Adipose tissue (tissue), 3 donors: ENCODE results near the gene CKMT2. TPM values are rescaled to one million over a fixed set of nuclear protein-coding genes. Genes with fewer than 3 reads are reported as not detected.

Experiments used
- H3K27ac ChIP-seq: one replicate; pipeline ENCODE4 v1.5.1; 2013; ENCODE audit warnings: low read depth, low read length
- WGBS, 3 donors: extraction: QIAGEN DNeasy Blood & Tissue Kit; methylation state at CpG; one replicate each; pipeline ENCODE4 v1.1.7; 2013; 5-methylcytosine and 5-hydroxymethylcytosine counted together
- polyA plus RNA-seq, 3 donors: library from polyadenylated mRNA; stranded (reverse); fragments of 200-250 nt; gene quantifications; one replicate each; pipeline ENCODE4 v1.2.3, GENCODE V29; 2013
- donor health status: healthy with polysubstance abuse.
- donor health status: Bipolar disorder and iron deficiency.
- donor health status: healthy.

The CKMT2 gene
- polyA plus RNA-seq, 3 donors: 12.2 to 16.2 (median 13.0) TPM

- no peak overlapping the region for H3K27ac ChIP-seq
- WGBS, 3 donors: 47 to 92% (median 88%) methylated on average over 11 of the region's 11 CpGs
Observed at GRCh38 chr5:81212211-81212751, 20.8 kb upstream of the CKMT2 start.

GRCh38 chr5:81213070-81213469, 20.1 kb upstream of the CKMT2 start:
- H3K27ac ChIP-seq: no peak overlapping the region
- WGBS, 3 donors: 75 to 92% (median 75%) methylated on average over 3 of the region's 3 CpGs

GRCh38 chr5:81214848-81215247, 18.3 kb upstream of the CKMT2 start:
- 92 to 93% (median 92%) methylated on average over 8 of the region's 8 CpGs for WGBS, 3 donors
- no peak overlapping the region for H3K27ac ChIP-seq

GRCh38 chr5:81216152-81216551, 17.0 kb upstream of the CKMT2 start:
- 59 to 82% (median 66%) methylated on average over 3 of the region's 3 CpGs for WGBS, 3 donors
- H3K27ac ChIP-seq: no peak overlapping the region

GRCh38 chr5:81219389-81219788, 13.7 kb upstream of the CKMT2 start:
- WGBS, 3 donors: 91 to 98% (median 97%) methylated on average over 3 of the region's 3 CpGs
- no peak overlapping the region for H3K27ac ChIP-seq

GRCh38 chr5:81222285-81222684, 10.8 kb upstream of the CKMT2 start:
- no peak overlapping the region for H3K27ac ChIP-seq

- 88 to 90% (median 90%) methylated on average over 8 of the region's 8 CpGs for WGBS, 3 donors
Observed at GRCh38 chr5:81225463-81225862, 7.7 kb upstream of the CKMT2 start.

GRCh38 chr5:81226286-81226685, 6.8 kb upstream of the CKMT2 start:
- WGBS, 3 donors: 67 to 83% (median 77%) methylated on average over 2 of the region's 2 CpGs
- no peak overlapping the region for H3K27ac ChIP-seq

More at GRCh38 chr5:81225463-81225862, 7.7 kb upstream of the CKMT2 start:
- no peak overlapping the region for H3K27ac ChIP-seq

GRCh38 chr5:81226949-81227348, 6.2 kb upstream of the CKMT2 start:
- WGBS, 3 donors: 43 to 72% (median 61%) methylated on average over 1 of the region's 1 CpG
- H3K27ac ChIP-seq: no peak overlapping the region

- no peak overlapping the region for H3K27ac ChIP-seq
- WGBS, 3 donors: 64 to 69% (median 66%) methylated on average over 4 of the region's 4 CpGs
Observed at GRCh38 chr5:81228084-81228483, 5.0 kb upstream of the CKMT2 start.

- H3K27ac ChIP-seq: no peak overlapping the region
- 53 to 87% (median 58%) methylated on average over 8 of the region's 8 CpGs for WGBS, 3 donors
Observed at GRCh38 chr5:81230416-81230815, 2.7 kb upstream of the CKMT2 start.

- WGBS, 3 donors: 49 to 68% (median 62%) methylated on average over 12 of the region's 12 CpGs
- H3K27ac ChIP-seq: no peak overlapping the region
Observed at GRCh38 chr5:81232464-81233079, 550 bp upstream of the CKMT2 start.

- no peak overlapping the region for H3K27ac ChIP-seq
- 79 to 87% (median 80%) methylated on average over 7 of the region's 7 CpGs for whole genome bisulfite sequencing, 3 donors
Observed at GRCh38 chr5:81234299-81234698, 1.2 kb downstream of the CKMT2 start.

GRCh38 chr5:81234801-81235200, 1.7 kb downstream of the CKMT2 start:
- no peak overlapping the region for H3K27ac ChIP-seq
- 72 to 90% (median 77%) methylated on average over 3 of the region's 3 CpGs for WGBS, 3 donors

GRCh38 chr5:81235287-81236072, 2.4 kb downstream of the CKMT2 start:
- WGBS, 3 donors: 59 to 67% (median 64%) methylated on average over 10 of the region's 10 CpGs
- no peak overlapping the region for H3K27ac ChIP-seq

- WGBS, 3 donors: 93 to 96% (median 93%) methylated on average over 4 of the region's 4 CpGs
- H3K27ac ChIP-seq: no peak overlapping the region
Observed at GRCh38 chr5:81238460-81238859, 5.3 kb downstream of the CKMT2 start.

- no peak overlapping the region for H3K27ac ChIP-seq
- 75 to 79% (median 78%) methylated on average over 5 of the region's 5 CpGs for WGBS, 3 donors
Observed at GRCh38 chr5:81239613-81240012, 6.5 kb downstream of the CKMT2 start.

- no peak overlapping the region for H3K27ac ChIP-seq
- 41 to 65% (median 52%) methylated on average over 5 of the region's 5 CpGs for WGBS, 3 donors
Observed at GRCh38 chr5:81241001-81241400, 7.9 kb downstream of the CKMT2 start.

- 87 to 89% (median 89%) methylated on average over 8 of the region's 8 CpGs for WGBS, 3 donors
- no peak overlapping the region for H3K27ac ChIP-seq
Observed at GRCh38 chr5:81241961-81242648, 9.0 kb downstream of the CKMT2 start.
